SK-MEL-5 (cell line): ENCODE results near the gene PIGB. TPM values are rescaled to one million over a fixed set of nuclear protein-coding genes. Genes with fewer than 3 reads are reported as not detected.
"Not testable (repeated sequence)": the region's sequence is repeated elsewhere in the genome, so short reads cannot be mapped to it uniquely, and the experiment has no call there.

Experiments used
- DNase-seq: peaks from one replicate; pipeline ENCODE4 v3.0.0-alpha.2; 2016; ENCODE audit warnings: low read depth, low spot score
- in situ Hi-C: cut with HindIII; loops from 2 replicates; pipeline ENCODE4 v1.10.0; 2016; ENCODE audit warnings: low sequenced_read_pairs, high pct_unique_total_duplicates, low pct_unique_long_range_greater_than_20kb
- polyA plus RNA-seq, 2 experiments: library from polyadenylated mRNA; depleted of rRNA; stranded (reverse); fragments of >200 nt; gene quantifications; 2 replicates each; pipeline ENCODE4 v1.2.3, GENCODE V29; 2015
- total RNA-seq: library from RNA; depleted of rRNA; stranded (reverse); fragments of >200 nt; shearing (Covaris generic); gene quantifications from 2 replicates; pipeline ENCODE4 v1.2.3, GENCODE V29; 2014; rRNA removed

PIGB gene
- 24.3 and 24.6 TPM in 2 replicates for total RNA-seq
- polyA plus RNA-seq (2015; cell fraction: cytosol; rRNA removed): 13.8 and 16.9 TPM in 2 replicates
- polyA plus RNA-seq (2015; cell fraction: nucleus; rRNA removed): 28.7 and 44.0 TPM in 2 replicates

GRCh38 chr15:55318588-55319494, at the start of gene PIGB, which contains the start of gene PIGBOS1:
Gene PIGB, plus strand, starts transcription at chr15:55319222. Its CDS starts 29 bp downstream, at chr15:55319251.
Gene PIGBOS1, minus strand, starts transcription at chr15:55319123. Its CDS starts 1,331 bp downstream, at chr15:55317792.
- DNase-seq: peak; percentile 91
- in situ Hi-C loops: no loop called here

GRCh38 chr15:55270291-55270690, 48.7 kb upstream of the PIGB start:
- in situ Hi-C loops: no loop called here
- DNase-seq: peak; percentile 95

- no peak for DNase-seq
- in situ Hi-C loops: no loop called here
Measured at GRCh38 chr15:55276324-55276723, 42.7 kb upstream of the PIGB start.

- no peak for DNase-seq
- in situ Hi-C loops: no loop called here
Measured at GRCh38 chr15:55277116-55277564, 41.9 kb upstream of the PIGB start.

GRCh38 chr15:55277715-55278114, 41.3 kb upstream of the PIGB start:
- in situ Hi-C loops: no loop called here
- no peak for DNase-seq

- in situ Hi-C loops: no loop called here
Measured at GRCh38 chr15:55279100-55279745, 39.8 kb upstream of the PIGB start.

GRCh38 chr15:55279746-55280351, 39.2 kb upstream of the PIGB start:
- in situ Hi-C loops: no loop called here
- DNase-seq: no peak

More at GRCh38 chr15:55279100-55279745, 39.8 kb upstream of the PIGB start:
- no peak for DNase-seq

- DNase-seq, in situ Hi-C loops: not testable (repeated sequence)
Measured at GRCh38 chr15:55280589-55280988, 38.4 kb upstream of the PIGB start.

- no peak for DNase-seq
- in situ Hi-C loops: no loop called here
Measured at GRCh38 chr15:55281517-55282228, 37.3 kb upstream of the PIGB start.

- no peak for DNase-seq
- in situ Hi-C loops: no loop called here
Measured at GRCh38 chr15:55282284-55282833, 36.7 kb upstream of the PIGB start.

- no peak for DNase-seq
- in situ Hi-C loops: no loop called here
Measured at GRCh38 chr15:55283379-55284147, 35.5 kb upstream of the PIGB start.

GRCh38 chr15:55284426-55284825, 34.6 kb upstream of the PIGB start:
- no peak for DNase-seq
- in situ Hi-C loops: no loop called here

GRCh38 chr15:55286442-55287189, 32.4 kb upstream of the PIGB start:
- DNase-seq, in situ Hi-C loops: not testable (repeated sequence)

GRCh38 chr15:55288006-55288717, 30.9 kb upstream of the PIGB start:
- in situ Hi-C loops: no loop called here

GRCh38 chr15:55289011-55289745, 29.8 kb upstream of the PIGB start:
- in situ Hi-C loops: no loop called here
- DNase-seq: peak; percentile 53

More at GRCh38 chr15:55288006-55288717, 30.9 kb upstream of the PIGB start:
- DNase-seq: no peak
